ENCODE measurements around the gene SLFN11.

GRCh38 chr17:35390663-35391062 lies 17.2 kb upstream of the SLFN11 start:
- TF ChIP-seq CTCF (conservative IDR thresholded peaks at IDR 0.05; ENCODE audit: low read depth, low read length) (no peak), EZH2 (IDR thresholded peaks at IDR 0.05; ENCODE audit: low read length, unreplicated experiment) (no peak), EZH2phosphoT487 (IDR thresholded peaks at IDR 0.05; ENCODE audit: borderline replicate concordance, low read length) (no peak)
